Central memory CD4-positive, alpha-beta T cell (primary cell): Measurements from ENCODE around the gene SHROOM1.
A peak's percentile ranks its signal among the peaks of the same experiment; 100 is the strongest.
"Not testable (repeated sequence)": the region's sequence is repeated elsewhere in the genome, so short reads cannot be mapped to it uniquely, and the experiment has no call there.

Experiments used
- DNase-seq: peaks from one replicate; pipeline ENCODE4 v3.0.0; 2022
- total RNA-seq, 3 experiments: gene quantifications; one replicate each; lab custom pipeline; 2026; lab: John Stamatoyannopoulos, UW

Gene SHROOM1, protein sequence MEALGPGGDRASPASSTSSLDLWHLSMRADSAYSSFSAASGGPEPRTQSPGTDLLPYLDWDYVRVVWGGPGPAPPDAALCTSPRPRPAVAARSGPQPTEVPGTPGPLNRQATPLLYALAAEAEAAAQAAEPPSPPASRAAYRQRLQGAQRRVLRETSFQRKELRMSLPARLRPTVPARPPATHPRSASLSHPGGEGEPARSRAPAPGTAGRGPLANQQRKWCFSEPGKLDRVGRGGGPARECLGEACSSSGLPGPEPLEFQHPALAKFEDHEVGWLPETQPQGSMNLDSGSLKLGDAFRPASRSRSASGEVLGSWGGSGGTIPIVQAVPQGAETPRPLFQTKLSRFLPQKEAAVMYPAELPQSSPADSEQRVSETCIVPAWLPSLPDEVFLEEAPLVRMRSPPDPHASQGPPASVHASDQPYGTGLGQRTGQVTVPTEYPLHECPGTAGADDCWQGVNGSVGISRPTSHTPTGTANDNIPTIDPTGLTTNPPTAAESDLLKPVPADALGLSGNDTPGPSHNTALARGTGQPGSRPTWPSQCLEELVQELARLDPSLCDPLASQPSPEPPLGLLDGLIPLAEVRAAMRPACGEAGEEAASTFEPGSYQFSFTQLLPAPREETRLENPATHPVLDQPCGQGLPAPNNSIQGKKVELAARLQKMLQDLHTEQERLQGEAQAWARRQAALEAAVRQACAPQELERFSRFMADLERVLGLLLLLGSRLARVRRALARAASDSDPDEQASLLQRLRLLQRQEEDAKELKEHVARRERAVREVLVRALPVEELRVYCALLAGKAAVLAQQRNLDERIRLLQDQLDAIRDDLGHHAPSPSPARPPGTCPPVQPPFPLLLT
- 0 to 0.32 (median 0.19) reads per million in 3 experiments for total RNA-seq

DNA sequence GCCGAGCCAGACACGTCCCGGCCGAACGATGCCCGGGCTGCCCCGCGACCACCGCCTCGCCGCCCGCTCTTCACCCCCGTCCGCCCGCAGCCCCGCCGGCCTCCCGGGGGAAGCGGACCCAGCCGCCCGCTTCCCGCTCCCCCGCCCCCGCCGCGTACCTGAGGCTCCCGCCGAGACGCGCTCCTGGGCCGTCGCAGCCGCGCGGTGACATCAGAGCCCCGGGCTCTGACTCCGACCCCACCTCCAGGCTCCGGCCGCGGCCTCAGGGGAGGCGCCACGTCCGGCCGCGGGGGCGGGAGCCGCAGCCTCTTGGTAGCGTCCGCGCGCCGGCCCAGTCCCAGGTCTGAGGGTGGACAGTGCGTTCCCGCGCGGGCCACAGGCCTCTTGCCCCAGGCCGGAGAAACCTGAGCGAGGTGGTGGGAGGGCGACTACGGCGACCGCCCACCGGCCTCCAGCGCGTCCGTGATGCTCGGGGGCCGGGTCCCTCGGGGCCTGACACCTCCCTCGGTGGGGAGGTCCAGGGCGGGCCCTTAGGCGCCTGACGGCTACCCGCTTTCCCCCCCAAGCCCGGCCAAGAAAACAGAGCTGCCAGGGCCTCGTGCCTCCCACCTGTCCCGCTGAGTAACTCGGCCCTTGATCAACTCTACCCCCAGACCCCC is at the start of gene SHROOM1:
SHROOM1 (minus strand) TSS at position 212 of the 659 bp plus-strand sequence. CDS start 4,507 bp downstream, outside the sequence.
- DNase-seq, result no peak

DNA sequence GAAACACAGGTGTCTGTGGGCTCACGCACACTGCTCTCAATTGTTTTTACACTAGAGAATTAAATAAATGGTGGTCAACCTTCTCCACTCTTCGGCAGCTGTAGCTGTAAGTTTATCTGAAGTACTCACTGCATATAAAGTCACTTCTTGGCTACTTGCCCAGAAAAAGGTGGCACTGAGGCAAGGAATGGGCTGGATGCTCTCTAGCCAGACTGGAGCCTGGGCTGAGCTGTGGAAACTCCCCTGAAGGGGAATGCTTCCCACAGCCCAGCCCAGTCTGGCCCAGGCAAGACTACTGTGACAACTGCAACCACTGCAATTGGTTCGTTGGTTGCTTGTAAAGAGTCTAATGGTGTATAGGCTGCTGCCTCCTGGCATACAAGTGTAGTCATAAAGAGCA is 47.5 kb upstream of the SHROOM1 start:
- no peak for DNase-seq

DNA sequence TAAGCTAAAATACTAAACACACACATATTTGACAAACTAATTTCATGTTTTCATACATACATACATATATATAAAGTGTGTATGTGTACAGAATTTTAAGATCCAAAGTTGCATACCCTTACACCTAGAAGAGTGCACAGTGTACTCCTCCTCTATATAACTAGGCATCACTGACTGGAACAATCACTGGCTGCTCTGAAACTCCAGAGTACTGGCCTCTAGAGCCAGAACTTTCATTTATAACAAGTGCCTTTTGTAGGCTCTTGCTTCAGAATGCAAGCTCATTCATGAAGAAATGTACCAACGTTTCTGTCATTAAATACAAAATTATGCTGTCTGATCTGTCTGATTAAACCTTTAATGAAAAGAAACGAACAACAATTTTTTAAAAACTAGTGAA is 47.0 kb upstream of the SHROOM1 start:
- DNase-seq, result no peak

DNA sequence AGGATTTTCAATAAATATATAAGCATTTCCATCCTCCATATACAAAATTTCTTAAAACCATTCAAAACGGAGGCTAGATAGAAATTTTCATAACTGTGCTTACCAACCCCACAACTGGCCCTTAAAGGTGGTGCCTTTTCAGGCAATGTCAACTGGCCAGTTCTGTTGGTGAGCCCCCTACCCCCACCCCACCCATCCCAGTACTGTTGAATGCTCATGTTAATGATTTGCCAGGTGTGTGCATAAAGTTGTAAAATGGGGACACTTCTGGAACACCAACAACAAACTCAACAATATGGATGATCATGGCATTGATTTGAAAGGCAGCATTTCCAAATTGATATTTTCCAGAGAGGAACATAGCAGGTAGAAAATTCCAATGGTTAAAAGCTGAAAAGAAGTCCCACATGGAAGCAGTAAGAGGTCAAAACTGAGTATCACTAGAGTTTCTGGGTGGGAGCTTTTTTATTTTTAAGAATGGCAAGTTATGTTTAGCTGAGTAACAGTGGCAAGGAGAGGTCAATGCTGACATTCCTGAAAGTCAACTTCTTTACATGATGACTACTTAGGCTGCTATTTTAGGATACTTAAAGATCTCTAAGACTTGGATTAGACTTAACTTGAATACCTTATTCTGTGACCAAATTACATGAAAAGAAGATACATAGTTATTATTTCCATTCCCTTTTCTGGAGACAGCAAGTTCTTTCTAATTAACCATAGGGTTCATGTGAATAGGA is 45.7 kb upstream of the SHROOM1 start:
- no peak for DNase-seq

DNA sequence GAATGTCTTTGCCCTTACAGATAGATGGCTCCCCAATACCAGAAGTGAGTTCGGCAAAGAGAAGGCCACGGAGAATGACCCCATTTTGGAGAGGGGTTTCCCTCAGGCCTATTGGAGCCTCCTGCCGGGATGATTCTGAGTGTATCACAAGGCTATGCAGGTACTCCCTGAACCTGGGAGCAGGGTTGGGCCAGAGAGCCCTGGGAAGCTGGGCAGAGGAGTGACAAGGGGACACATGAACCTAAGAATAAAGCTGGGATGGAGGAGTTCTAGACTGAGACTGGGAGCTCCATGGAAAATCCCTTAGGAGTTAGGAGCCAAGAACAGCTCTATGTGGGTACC is 43.5 kb upstream of the SHROOM1 start:
- DNase-seq, result no peak

DNA sequence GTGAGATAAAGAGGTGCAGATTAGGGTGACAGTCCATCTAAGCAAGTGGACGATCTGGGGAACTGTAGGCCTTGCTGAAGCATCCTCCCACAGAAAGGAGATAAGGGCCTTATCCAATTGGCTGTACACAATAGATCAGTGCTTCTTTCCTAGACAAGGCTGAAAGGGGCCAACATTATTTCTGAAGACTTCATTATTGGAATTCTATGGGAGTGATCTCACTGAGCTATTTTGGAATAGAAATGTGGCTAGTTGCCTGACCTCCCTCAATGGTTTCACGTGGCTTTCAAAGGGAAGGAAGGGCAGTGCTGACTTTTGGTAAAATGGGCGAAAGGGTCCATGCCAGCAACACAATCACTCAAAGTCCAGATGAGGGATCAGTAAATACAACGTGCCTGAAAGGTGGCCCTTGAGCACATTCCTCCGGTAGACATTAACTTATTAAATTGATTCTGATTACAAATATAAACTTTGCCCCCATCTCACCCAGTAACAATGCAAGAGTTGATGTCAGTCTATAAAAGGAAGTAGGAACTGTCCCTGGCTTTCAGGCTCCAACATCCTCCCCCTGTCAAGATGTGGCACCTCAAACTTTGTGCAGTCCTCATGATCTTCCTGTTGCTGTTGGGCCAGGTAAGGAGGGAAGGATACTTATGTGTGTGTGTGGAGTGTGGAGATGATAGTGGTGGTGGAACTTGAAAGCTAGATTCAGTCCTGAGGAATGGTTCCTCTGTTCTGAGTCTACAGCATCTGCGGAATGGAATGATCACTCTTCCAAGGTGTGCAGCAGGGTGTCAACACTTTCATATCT is 42.9 kb upstream of the SHROOM1 start, which contains the start of gene LEAP2:
LEAP2 (plus strand) TSS at position 550 of the 811 bp plus-strand sequence; CDS start at position 577, 27 bp downstream.
- DNase-seq, result no peak

DNA sequence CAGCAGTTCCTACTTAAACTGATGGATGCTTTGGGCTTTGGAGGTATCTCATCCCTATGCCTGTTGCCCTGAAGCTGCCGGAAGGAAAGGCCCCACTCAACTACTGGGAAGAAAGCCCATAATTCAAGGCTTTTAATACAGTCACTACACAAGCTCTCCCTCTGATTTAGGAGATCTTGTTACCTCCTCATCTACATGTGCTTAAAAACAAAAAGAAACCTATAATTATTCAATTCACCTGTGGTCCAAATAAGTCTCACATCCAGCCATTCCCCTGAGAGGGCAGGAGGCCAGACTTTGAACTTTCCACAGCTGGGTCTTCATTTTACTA is 42.3 kb upstream of the SHROOM1 start:
- no peak for DNase-seq

DNA sequence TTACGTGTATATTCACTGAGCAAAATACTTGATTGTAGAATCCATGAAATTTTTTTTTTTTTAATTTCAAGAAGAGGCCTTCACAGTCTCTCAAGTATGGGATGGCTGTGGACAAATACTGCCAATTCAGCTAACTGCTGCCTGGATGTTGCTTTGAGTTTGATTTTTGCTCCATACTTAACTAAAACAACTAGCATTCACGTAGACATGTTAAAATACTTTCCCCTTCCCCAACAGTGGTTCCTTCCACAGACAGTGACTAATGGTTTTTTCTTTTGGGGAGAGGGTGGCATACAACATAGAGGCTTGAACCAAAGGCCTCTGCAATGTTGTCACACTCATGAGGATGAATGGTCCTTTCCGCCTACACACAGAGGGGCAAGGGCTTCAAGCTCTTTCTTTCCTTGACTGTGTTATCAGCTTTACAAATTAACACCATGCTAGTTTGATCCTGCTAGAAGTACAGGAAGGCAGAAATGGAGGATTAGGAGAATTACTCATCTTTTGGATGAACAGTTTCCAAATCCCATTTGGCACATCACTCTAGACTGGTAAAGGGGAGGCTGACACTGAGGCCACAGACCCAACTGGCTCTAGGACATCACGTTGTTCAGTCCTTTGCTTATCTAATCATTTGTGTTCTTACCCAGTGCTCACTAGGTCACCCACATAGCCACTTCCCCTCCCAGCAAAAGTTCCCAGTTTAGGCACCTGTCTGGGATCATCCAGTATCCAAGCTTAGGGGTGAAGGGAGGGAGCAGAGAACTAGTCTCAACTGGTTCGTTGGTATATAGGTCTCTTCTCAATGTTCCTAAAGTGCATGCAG is 41.2 kb upstream of the SHROOM1 start:
- no peak for DNase-seq

DNA sequence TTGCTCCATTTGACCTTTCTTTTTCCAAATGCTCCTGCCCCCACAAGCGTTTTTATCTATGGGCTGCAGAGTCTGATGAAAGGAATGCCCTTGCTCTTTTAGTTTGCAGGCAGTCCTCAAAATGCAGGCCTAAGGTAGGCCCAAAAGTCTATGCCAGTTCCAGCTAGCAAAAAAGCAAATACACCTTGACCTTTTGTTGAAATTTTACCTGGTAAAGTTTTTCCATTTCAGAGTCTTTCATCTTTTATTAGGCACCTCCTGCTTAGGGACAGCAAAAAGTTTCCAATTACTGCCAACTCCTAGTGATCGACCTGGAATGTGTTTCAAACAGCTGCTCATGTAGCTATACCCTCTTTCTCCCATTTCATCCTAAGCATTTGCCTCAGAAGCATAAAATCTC is 40.4 kb upstream of the SHROOM1 start:
- no peak for DNase-seq

DNA sequence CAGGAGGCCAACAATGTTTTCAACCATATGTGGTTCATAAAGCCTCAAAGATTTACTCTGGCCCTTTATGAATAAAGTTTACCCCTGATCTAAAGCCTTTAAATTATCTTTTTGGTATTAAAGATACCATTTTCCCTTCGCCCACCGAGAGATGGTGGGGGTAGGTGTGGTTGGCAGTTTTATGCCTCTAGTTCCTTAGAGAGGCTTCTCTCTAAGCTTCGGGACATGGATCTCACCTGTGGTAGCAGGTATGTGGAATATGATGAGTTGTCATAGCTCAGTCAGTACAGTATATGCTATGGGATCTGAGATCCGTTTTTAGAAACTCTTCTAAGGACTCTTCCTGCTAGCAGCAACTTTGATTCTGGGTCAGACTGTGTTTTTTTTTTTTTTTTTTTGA is 38.3 kb upstream of the SHROOM1 start:
- DNase-seq, result no peak

DNA sequence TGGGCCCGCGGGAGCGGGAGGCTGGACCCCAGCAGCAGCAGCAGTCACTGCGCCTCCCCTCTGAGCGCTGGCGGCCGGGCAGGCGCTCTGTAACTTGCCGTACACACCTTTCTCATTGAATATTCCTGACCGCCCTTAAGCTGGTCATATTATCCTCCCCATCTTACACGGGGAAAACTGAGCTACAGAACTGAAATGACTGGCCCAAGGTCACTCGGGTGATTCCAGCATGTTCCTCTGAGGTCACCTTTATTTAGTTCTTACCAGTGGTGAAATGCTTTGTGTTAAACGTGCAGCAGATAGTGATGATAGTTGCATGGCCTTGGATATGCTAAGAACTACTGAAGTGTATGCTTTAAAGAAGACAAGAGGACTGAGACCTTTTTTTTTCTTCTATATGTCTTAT is 36.6 kb upstream of the SHROOM1 start:
- no peak for DNase-seq

DNA sequence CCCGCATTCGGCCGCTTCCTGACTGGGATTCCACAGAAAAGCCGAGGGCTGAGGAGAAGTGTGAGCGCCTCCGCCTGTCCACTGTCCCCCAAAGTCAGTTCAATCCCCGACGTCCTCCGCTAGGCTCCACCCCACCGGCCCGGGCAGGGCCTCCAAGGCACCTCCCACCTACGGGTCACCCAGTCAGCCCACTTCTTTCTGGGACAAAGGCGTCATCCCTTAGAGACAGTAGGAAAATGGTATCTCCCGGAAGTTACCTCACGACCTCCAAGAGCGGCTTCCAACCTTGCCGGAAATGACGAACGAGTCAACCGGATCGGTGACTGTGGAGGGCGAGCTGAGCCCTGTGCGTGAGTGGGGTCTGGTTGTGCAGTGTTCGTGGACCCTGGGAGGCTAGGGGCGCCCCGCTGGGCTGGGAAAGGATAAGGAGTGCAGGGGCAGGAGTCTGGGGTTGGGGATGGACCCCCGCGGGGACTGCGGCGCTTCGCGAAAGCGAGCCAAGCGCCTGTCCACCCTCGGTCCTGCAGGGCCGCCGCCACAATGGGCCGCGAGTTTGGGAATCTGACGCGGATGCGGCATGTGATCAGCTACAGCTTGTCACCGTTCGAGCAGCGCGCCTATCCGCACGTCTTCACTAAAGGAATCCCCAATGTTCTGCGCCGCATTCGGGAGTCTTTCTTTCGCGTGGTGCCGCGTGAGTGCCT is 36.0 kb upstream of the SHROOM1 start, which contains the start of the genes GDF9 and UQCRQ:
GDF9 (minus strand) TSS at position 128 of the 704 bp plus-strand sequence. CDS start 1,936 bp downstream, outside the sequence.
UQCRQ (plus strand) TSS at position 301 of the 704 bp plus-strand sequence; CDS start at position 541, 240 bp downstream.
- peak; percentile 95 for DNase-seq

DNA sequence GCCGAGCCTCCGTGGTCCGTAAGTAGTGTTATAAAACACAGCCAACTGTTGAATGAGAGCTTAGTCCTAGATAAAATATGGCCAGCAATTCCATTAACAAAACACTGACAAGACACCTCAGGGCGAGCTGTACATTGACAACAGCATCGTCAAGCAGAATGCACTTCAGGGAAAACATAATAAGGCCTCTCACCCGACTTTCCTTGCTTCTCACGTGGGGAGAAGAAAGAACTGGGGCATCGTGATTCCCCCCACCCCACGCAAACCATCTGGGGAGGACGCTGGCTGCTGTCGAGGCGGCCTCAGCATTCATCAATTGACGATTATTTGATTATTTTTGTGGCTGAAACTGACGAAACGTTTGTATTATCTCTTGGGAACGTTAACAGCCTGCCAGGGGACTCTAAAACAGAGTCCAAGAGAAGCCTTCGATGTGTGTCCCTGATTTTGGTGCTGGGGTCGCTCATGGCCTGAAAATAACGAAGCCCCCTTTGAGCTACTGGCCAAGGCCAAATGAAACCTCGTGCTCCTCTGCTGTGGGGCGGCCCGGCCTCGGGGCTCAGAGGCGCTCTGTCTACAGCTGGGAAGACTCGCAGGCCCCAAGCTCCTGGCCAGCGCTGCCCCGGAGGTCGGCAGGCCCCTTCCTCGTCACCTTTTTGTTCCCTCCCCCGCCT is 35.4 kb upstream of the SHROOM1 start:
- no peak for DNase-seq

DNA sequence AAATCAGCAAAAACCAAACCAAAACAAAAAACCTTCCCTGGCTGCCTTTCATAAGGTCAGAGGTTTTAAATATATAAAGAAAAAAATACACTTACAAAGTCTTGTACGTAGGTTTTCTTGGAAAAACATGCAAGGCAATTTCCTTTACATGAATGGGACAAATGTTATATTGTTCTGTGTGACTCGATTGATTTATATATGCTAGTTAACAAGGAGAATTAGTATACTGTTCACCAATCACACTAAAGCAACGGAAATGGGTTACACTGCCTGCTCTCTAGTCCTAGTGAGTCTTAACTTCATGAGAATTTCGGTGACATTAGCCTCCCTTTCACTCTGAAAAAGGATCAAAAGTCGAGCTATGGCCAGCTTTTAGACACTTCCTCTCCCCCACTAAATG is 30.3 kb upstream of the SHROOM1 start:
- no peak for DNase-seq

DNA sequence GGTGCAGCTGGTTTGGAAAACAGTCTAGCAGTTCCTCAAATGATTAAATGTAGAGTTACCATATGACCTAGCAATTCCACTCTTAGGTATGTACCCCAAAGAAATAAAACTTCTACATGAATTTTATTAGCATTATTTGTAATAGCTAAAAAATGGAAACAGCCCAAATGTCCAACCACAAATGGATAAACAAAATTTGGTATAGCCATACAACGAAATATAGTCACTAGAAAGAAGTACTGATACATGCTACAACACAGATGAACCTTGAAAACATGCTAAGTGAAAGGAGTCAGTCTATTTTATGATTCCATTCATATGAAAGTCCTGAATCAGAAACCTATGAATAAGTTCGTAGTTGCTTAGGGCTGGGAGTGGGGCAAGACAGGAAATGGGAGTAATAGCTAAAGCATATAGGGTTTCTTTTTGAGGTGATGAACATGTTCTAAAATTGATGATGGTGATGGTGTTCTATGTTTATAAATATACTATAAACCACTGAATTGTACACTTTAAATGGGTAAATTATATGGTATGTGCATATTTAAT is 29.5 kb upstream of the SHROOM1 start:
- DNase-seq, result no peak

DNA sequence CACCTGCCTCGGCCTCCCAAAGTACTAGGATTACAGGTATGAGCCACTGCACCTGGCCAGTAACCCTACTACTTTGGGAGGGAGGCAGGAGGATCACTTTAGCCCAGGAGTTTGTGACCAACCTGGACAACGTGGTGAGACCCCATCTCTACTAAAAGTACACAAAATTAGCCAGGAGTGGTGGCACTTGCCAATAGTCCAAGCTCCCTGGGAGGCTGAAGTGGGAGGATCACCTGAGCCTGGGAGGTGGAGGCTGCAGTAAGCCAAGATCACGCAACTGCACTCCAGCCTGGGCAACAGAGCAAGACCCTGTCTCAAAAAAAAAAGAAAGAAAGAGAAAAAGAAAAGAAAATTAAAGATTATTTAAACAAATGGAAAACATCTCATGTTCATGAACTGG is 25.6 kb upstream of the SHROOM1 start:
- no peak for DNase-seq

DNA sequence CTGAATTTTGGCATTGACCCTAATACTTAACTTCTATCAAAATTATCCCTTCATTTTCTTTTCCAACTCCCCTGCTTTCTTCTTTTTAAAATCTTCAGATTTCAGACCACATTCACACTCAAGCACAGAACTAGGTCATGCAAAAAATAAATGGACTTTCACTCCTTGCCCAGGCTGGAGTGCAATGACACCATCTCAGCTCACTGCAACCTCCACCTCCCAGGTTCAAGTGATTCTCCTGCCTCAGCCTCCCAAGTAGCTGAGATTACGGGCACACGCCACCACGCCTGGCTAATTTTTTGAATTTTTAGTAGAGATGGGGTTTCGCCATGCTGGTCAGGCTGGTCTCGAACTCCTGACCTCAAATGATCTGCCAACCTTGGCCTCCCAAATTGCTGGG is 24.5 kb upstream of the SHROOM1 start:
- not testable (repeated sequence) for DNase-seq

DNA sequence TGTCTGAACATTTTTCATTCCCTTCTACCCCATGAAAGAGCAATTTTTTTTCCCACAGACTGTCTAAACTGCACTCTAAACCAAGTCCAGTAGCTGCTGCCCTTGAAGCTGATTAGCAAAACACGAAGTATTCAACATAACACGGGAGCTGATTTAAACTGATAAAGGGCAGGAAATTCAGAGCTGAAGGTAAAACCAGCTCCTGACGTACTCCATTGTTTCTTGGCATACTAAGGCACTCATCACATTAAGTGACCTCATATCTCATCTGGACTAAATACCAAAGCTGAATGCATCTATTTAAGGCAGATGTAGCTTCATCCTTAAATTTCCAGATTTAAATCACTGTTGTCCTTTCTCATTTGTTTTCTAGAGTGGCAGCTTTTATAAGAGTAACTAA is 23.9 kb upstream of the SHROOM1 start:
- DNase-seq, result no peak

DNA sequence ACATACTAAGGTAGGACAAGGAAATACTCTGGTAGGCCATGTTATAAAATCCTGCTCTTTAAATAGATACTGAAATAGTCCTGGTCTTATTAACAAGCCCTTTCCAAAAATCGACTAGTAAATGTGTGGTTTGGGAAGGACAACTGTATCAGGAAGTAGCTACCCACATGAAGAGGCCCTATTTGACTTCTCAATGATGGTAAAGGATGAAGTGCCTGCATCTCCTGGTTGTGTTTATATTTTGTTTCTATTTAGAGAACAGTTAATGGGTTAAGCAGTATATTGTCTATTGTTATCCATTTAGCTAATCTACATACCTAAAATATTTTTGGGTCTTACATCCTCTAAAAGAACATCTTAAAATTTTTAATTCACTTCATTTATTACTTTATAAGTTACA is 23.3 kb upstream of the SHROOM1 start:
- no peak for DNase-seq
